ENCODE measurements around the gene RBM38.

DNA sequence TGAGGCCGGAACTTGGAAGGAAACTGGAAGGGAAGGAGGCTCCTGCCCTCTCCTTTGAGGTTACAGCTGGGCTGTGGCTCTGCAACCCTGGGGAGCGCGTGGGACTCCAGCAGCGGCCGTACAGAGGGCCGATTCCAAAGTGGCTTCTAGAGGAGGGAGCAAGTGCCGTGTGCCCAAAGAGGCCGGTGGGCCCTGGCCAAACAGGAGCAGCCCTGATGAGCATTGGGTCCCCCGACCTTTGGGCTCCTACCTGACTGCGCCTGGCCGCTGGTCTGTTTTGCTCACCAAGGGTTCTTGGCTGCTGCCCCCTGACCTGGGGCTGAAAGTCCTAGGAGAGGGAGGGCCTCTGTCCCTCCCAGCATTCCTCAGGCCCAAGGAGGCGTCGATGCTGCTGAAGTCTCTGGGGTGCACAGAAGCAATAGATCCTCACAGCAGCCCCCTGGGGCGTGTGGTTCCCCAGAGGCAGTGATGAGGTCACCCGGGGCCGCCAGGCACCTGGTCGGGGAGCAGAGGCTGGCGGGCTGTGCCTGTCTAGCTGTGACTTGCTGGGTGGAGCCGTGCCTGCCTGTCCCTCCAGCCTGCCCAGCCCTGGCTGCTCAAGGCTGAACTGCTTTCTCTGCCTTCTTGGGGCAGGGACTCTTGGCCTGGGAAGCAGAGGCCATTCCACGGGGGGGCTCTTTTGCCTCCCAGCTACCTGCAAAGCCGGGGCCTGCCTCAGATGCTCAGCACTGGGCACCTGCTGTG lies 9.8 kb downstream of the RBM38 start:
- TF ChIP-seq, protein P1, sequence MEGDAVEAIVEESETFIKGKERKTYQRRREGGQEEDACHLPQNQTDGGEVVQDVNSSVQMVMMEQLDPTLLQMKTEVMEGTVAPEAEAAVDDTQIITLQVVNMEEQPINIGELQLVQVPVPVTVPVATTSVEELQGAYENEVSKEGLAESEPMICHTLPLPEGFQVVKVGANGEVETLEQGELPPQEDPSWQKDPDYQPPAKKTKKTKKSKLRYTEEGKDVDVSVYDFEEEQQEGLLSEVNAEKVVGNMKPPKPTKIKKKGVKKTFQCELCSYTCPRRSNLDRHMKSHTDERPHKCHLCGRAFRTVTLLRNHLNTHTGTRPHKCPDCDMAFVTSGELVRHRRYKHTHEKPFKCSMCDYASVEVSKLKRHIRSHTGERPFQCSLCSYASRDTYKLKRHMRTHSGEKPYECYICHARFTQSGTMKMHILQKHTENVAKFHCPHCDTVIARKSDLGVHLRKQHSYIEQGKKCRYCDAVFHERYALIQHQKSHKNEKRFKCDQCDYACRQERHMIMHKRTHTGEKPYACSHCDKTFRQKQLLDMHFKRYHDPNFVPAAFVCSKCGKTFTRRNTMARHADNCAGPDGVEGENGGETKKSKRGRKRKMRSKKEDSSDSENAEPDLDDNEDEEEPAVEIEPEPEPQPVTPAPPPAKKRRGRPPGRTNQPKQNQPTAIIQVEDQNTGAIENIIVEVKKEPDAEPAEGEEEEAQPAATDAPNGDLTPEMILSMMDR (IDR thresholded peaks at IDR 0.05): no peak
- no peak for TF ChIP-seq POLR2A (IDR thresholded peaks at IDR 0.05)

All from Peyer's patch (tissue), 4 donors.